Measurements from ENCODE around the gene ILDR1. TPM values are rescaled to one million over a fixed set of nuclear protein-coding genes. Genes with fewer than 3 reads are reported as not detected.

The ILDR1 gene
- total and polyA plus RNA-seq, 2 of the 4 experiments (the other 2 are of a cell fraction) = not detected

DNA sequence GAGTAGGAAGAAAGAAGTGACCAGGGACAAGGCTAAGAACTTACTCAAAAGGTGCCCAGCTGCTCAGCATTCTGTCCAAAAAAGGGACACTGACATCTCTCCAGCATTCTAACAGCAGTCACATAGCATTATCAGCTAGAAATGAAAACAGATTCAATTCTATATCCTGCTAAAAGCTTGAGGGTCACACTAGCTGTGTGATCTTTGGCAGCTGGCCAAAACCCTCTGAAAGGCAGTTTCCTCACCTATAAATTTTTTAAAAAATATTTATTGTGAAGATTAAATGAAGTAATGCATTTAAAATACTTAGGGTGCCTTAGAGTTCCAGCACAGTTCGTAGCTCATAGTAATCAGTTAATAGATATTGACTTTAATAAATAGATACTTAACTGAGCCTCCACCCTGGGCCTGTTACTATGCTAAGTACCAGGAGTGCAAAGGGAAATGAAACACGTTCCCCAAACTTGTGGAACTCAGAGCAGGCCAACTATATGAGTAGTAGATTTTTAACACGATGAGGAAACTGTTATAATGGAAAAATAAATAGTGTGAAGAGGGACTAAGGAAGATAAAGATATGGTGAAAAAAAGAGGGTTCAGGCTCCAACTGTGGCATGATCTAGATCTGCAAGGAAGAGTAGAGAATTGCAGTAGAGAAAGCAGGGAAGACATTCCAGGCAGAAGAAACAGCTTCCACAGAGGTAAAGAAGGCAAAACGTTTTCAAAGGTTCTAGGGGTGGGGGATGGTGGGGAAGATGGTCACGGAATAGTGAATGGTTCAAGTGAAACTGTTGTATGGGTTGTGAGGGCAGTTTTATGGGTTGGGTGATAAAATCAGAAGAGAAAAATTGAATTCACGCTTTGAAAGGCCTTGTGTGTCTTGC is 44.5 kb upstream of the ILDR1 start:
- TF ChIP-seq MXI1 (IDR thresholded peaks at IDR 0.05; ENCODE audit: borderline replicate concordance, low read depth, low read length) = no peak
- TF ChIP-seq, protein P1, sequence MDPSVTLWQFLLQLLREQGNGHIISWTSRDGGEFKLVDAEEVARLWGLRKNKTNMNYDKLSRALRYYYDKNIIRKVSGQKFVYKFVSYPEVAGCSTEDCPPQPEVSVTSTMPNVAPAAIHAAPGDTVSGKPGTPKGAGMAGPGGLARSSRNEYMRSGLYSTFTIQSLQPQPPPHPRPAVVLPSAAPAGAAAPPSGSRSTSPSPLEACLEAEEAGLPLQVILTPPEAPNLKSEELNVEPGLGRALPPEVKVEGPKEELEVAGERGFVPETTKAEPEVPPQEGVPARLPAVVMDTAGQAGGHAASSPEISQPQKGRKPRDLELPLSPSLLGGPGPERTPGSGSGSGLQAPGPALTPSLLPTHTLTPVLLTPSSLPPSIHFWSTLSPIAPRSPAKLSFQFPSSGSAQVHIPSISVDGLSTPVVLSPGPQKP (IDR thresholded peaks at IDR 0.05; ENCODE audit: borderline replicate concordance, low read depth, low read length) = no peak
- no peak for TF ChIP-seq CEBPB (IDR thresholded peaks at IDR 0.05; ENCODE audit: low read depth, low read length)
- TF ChIP-seq, protein P2, sequence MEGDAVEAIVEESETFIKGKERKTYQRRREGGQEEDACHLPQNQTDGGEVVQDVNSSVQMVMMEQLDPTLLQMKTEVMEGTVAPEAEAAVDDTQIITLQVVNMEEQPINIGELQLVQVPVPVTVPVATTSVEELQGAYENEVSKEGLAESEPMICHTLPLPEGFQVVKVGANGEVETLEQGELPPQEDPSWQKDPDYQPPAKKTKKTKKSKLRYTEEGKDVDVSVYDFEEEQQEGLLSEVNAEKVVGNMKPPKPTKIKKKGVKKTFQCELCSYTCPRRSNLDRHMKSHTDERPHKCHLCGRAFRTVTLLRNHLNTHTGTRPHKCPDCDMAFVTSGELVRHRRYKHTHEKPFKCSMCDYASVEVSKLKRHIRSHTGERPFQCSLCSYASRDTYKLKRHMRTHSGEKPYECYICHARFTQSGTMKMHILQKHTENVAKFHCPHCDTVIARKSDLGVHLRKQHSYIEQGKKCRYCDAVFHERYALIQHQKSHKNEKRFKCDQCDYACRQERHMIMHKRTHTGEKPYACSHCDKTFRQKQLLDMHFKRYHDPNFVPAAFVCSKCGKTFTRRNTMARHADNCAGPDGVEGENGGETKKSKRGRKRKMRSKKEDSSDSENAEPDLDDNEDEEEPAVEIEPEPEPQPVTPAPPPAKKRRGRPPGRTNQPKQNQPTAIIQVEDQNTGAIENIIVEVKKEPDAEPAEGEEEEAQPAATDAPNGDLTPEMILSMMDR (conservative IDR thresholded peaks at IDR 0.05; ENCODE audit: low read depth, low read length) = no peak
- no peak for TF ChIP-seq NFE2L2 (IDR thresholded peaks at IDR 0.05; ENCODE audit: low read depth, low read length)
- no peak for TF ChIP-seq CHD1 (IDR thresholded peaks at IDR 0.05; ENCODE audit: low read depth, low read length)
- TF ChIP-seq MAFK (IDR thresholded peaks at IDR 0.05; ENCODE audit: low read depth, low read length) = no peak
- no peak for TF ChIP-seq BHLHE40 (IDR thresholded peaks at IDR 0.05; ENCODE audit: low read depth, low read length)
- no peak for TF ChIP-seq RCOR1 (IDR thresholded peaks at IDR 0.05; ENCODE audit: insufficient replicate concordance, low read length)
- TF ChIP-seq SMC3 (IDR thresholded peaks at IDR 0.05; ENCODE audit: low read depth, low read length) = no peak
- no peak for TF ChIP-seq MAZ (IDR thresholded peaks at IDR 0.05; ENCODE audit: borderline replicate concordance, low read depth, low read length)
- in situ Hi-C loops (cut with MboI; ENCODE audit: low sequenced_read_pairs) (no loop called here), dilution Hi-C loops (cut with HindIII; ENCODE audit: low sequenced_read_pairs, unreplicated experiment) (no loop called here), intact Hi-C loops (cut with micrococcal nuclease) (no loop called here)
- ATAC-seq (ENCODE audit: low read depth) (no peak), DNase-seq (no peak)
- Histone ChIP-seq H3K4ac (ENCODE audit: low read depth, low read length) (no peak overlapping the region), H3K18ac (ENCODE audit: low read depth, low read length) (no peak overlapping the region), H3K9me3 (ENCODE audit: control insufficient read depth, insufficient read depth, low read length) (no peaks in the 10 kb centered on the region), H3K4me1 (ENCODE audit: control insufficient read depth, insufficient read depth, low read length) (no peaks in the 10 kb centered on the region), H3K14ac (replicated peaks; ENCODE audit: low read depth, low read length) (no peak overlapping the region), H3K9me1 (ENCODE audit: insufficient read depth, low read length) (no peaks in the 10 kb centered on the region), H2BK120ac (ENCODE audit: low read depth, low read length) (no peak overlapping the region), H3K27me3 (ENCODE audit: control insufficient read depth, insufficient read depth, low read length) (no peaks in the 10 kb centered on the region), H3K27ac (ENCODE audit: insufficient read depth, low read length) (no peak overlapping the region), H2BK5ac (ENCODE audit: low read depth, low read length, poor library complexity, severe bottlenecking) (no peak overlapping the region), H2BK15ac (ENCODE audit: low read depth, low read length) (no peak overlapping the region), H4K8ac (ENCODE audit: low read depth in 2 of 2, low read length in 2 of 2) (no peak overlapping the region), H2BK20ac (ENCODE audit: low read depth, low read length) (no peak overlapping the region), H3K56ac (ENCODE audit: extremely low read depth, insufficient read depth, low read length) (no peak overlapping the region), H3K79me1 (ENCODE audit: low read depth in 1 of 2, low read length in 2 of 2) (no peaks in the 10 kb centered on the region), H4K91ac (ENCODE audit: insufficient read depth, low read depth, low read length) (no peak overlapping the region), H3K36me3 (ENCODE audit: control insufficient read depth, insufficient read depth, low read length) (no peaks in the 10 kb centered on the region), H4K20me1 (ENCODE audit: insufficient read depth, low read length) (no peaks in the 10 kb centered on the region), H4K5ac (ENCODE audit: low read depth, low read length) (no peak overlapping the region), H2AK5ac (ENCODE audit: low read depth, low read length) (no peak overlapping the region), H3K23ac (ENCODE audit: low read depth, low read length) (no peak overlapping the region), H2AK9ac (replicated peaks; ENCODE audit: low read depth, low read length, poor library complexity) (no peak overlapping the region), H3K4me2 (ENCODE audit: low read depth, low read length) (no peak overlapping the region), H3K9ac (ENCODE audit: low read depth, low read length) (no peak overlapping the region), H2AFZ (replicated peaks; ENCODE audit: low read length, poor library complexity) (no peak overlapping the region), H3K4me3 (ENCODE audit: insufficient read depth, low read depth, low read length) (no peak overlapping the region)
- POLR2A ChIA-PET (ENCODE audit: unreplicated experiment) = no interaction called here
- CTCF ChIA-PET = no interaction called here
- WGBS, 2 experiments (ENCODE audit: extremely low coverage in 2 of 2, insufficient read length in 1 of 2) = 34 to 100% methylated on average over 1 to 4 of the region's 6 CpGs
- BruUV-seq (replicated peaks) = no TSS peak
